Inferior parietal cortex (tissue), 1 donor: ENCODE data around the gene SASH1.
A peak's percentile ranks its signal among the peaks of the same experiment; 100 is the strongest.
"Not testable (repeated sequence)": the region's sequence is repeated elsewhere in the genome, so short reads cannot be mapped to it uniquely, and the experiment has no call there.

ENCODE experiments used
- DNase-seq: peaks from one replicate; pipeline ENCODE4 v3.0.0-alpha.2; 2016; ENCODE audit errors: extremely low spot score

Gene SASH1

DNA sequence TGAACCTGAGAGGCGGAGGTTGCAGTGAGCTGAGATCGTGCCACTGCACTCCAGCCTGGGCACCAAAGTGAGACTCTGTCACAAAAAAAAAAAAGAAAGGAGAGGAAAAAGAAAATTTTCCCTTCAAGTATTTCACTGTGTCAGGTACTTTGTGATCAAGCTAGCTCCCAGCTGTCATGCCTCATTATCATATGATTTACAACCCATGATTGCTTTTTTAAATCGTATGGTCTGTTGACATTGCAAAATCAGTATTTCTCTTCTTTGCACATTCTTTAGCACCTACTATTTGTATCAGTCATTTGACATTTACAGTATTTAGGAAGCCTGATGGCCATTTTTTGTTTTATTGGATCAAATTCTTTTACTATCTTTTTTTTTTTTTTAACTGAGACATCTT lies 22.4 kb downstream of the SASH1 start:
- DNase-seq, result no peak

DNA sequence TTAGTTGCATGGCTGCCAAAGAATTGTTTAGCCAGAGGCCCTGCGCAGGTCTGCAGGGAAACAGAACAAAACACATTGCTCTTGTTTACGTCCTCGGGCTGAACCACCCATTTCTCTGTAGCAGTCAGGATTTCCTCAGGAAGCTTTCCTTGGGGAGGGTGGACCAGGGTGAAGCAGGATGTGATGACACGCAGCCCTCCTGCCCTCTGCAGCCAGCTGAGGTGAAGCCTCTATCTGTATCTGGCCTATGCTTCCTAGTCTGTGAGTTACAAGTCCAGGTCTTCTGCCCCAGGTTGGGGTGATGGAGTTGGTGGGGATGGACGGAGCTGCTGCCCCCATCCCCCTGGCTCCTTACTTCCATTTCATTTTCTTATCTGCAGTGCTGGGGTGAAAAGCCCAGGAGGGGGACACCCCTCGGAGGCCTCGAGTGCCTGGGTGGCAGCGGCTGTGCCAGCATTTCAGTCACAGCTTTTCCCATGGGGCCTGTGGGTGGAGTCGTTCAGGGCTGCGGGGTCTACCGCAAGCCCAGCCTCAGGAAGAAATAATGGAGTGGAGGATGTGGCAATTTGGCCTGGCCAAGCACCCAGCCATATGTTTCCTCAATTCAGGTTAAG lies 24.9 kb downstream of the SASH1 start:
- no peak for DNase-seq

DNA sequence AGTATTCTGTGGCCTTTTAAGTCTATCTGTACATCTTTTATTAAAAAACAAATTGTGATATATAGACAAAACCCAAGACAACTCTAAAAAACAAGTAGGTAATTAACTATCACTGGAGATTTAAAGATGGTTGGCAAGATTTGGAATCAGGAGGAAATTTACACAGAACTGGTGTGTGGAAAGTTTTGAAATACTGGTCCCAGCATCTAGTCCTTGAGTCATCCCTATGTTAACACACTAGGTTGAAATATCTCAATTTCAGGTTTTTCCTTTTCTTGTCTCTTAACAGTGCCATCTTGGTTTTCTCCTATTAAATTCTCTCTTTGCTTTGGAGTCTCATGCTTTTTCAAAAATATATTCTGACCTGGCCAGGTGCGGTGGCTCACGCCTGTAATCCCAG lies 27.5 kb downstream of the SASH1 start:
- no peak for DNase-seq

DNA sequence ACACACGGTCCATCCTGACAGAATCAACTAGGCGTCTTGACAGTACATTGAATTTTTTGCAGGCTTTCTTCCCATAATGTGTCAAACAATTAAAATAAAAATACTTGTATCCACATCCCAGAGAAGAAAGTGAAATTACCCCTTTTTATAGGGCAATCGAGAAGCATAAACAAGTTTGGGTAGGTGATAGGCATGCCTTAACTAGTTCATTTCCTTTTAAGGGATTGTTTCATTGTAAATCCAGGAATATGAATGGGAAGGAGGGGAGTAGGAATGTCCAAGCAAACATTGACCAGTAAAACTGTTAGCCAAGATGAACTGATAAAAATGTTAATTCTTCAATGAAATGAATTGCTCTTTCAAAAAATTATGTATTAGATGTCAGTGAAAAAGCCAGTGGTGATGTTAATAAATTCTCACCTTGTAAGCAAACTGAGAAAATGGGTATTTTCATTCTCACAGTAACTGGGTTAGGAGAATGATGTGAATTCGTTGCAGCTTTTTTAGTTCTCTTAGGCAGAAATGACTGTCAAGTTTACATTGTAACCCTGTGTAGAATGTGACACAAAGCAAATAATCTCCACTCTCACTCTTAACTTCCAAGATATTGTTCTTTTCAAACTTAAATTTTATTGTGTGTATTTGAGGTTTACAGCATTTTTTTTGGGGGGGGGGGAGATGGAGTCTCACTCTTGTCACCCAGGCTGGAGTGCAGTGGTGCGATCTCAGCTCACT lies 31.6 kb downstream of the SASH1 start:
- DNase-seq, result no peak

DNA sequence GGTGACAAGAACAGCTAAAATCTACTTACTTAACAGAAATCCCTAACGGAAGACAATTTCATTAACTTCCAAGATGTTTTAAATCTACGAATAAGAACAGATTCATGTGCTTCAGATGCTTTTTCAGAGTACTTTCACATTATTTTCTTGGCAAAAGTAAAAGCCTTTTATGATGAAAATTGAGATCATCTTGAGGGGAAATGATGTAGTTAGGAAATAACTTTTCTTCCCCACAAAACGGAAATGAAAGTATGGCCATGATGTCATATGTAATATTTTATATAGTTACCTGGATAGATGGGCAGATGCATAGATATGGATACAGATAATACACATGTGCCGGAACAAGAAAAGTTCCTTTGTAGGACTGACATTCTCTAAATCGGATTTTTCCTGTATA lies 32.8 kb downstream of the SASH1 start:
- no peak for DNase-seq

DNA sequence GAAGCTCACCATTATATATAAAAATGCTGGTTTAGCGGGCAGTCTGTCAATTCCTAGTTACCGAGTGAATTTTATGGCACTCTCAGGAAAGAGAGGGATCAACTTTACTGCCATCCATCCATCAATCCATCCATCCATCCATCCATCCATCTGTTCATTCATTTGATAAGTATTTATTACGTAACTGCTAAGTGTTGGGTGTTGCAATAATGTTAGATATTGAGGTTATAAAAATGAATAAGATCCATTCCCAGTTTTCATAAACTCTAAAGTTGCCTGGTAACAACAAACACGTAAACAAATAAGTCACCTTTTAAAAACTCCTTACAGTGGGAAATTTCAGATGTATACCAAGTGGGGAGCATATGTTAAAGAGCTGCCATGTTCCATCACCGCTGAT lies 36.8 kb downstream of the SASH1 start:
- no peak for DNase-seq

DNA sequence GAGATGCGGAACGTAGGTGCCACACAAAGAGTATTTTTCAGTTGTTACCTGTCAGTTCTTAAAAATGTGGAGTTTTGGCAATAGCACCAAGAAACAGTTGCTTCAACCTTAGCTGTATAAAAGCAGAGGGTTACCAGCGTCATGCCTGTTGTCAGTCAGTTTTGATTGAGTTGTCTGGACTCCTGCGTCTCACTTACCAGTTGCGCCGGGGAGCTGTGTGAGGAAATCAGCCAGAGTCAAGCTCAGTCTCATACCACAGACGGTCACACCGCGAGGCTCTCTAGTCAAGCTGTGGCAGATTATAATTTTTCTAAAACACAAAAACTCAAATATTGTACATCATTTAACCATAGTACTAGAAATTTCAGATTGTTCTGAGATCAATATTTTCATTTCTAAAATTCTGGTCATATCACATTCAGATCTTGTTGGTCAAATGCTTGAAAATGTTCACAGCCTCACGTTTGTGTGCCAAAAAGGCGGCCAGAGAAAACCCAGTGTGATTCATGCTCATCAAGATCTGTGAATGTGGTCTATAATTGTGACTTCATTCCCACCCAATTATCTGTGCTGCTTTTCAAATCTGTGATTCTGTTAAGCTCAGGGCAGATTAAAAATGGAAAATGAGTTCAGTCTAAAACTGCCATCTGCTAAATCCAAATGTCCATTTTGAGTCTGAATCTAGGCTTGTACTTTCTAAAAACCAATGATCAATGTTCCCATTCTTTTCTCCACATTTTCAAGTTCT lies 37.5 kb downstream of the SASH1 start:
- peak; percentile 41 for DNase-seq

DNA sequence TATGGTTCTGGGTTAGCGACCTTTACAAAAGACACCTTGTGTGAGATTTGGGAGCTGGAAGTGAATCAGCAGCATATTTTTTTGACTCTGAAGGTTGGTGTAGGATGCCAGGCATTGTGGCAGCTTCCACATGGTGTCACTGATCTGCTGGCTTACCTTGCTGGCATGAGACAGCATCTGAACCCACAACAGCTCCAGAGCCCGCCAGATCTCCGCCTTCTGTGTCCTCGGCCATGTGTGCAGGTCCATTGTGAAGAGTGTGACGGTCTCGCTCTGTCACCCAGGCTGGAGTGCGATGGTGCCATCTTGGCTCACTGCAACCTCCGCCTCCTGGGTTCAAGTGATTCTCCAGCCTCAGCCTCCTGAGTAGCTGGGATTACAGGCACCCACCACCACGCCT lies 39.4 kb downstream of the SASH1 start:
- DNase-seq, result not testable (repeated sequence)

DNA sequence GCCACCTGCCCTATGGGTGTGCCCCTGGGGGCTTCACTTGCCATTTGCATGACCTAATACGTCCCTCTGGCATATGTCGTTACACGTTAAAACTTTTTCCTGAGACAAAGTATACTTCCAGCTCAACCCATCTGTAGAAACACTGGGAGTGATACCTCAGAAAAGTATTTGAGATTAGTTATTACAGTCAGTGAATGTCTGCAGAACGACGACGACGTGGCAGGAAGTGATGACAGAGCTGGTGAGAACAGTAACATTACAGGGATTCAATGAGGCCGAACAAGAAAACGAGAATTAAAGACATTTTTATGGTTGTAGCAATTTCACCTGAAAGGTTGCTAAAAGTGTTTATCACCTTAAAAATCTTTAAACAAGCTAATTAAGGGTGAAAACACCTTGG lies 40.2 kb downstream of the SASH1 start:
- no peak for DNase-seq

DNA sequence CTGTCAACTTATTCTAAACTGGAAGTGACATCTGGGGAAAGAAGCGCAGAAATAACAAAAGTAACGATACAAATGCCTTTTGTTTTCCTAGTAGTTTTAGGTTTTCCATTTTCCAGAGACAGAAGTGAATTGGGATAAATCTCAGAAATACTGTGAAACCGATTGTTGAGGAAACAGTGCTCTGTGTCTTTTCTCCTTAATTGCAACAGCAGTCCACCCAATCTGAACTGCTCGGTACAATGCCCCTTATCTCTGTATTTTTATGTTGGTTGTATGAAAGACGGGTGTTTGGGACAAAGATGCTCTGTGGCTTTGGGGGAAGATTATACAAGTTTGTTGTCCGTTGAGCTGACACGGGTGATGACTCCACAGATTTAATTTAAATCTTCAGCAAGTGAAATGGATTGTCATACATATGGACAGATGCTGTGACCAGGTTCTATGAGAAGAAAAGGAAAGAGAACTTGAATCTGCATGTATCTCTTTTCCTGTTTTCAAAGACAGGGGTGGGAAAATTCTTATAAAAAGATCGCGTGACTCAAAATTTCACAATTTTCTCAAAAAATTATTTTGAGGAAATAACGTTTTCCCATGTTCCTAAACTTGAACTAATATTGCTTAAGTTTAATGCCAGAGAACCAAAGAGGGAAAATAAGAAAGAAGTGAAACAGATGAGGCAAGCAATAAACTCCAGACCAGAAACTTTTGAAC lies 41.2 kb downstream of the SASH1 start:
- no peak for DNase-seq

DNA sequence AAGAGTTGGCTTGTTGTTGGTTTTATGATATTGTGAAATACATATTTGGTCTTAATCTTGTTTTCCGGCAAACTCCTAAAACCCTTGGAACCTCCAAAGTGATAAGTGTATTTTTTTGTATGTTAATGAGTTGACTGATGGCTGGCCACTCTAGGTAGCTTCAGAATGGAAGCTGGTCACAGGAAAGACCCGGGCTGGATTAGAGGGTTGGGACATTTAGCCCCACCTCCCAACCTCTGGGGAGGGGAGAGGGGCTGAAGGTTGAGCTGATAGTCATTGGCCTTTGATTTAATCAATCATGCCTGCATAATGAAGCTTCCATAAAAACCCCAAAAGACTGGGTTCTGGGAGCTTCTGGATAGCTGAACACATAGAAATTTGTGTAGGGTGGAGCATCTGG lies 42.7 kb downstream of the SASH1 start:
- no peak for DNase-seq

DNA sequence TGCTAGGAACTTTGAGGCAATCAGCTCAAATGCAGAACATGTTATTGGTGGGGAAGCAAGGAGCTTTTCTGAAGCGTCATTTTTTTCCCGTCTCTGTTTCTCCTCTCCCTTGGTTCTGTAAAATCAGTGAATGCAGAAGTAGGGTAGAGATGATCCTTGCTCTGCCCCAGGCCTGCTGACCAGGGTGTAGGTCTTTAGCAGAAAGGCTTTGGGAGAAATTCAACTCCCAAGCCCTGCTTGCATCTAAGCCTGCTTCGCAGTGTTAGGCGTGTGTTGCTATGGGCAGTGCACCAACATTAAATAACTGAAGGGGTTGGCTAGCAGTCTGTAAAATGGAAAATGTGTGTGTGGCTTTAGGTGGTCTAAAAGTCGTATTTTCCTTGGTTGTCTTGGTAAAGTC lies 45.9 kb downstream of the SASH1 start:
- no peak for DNase-seq

DNA sequence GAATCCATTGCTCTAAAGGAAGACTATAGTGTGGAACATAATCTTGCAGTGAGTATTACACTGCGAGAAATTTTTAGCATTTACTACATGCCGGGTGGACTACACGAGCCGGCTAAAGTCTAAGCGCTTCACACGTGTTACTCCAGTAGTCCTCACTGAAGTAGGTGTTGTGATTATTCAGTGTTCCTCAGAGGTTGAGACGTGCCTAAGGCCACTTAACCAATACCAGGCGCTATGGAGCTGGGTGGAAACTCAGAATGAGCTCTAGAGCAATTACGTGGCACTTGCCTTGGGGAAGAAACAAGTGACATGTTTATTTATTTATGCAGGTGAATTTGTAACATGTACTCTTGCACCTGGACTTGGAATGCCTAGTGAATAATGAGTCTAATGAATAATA lies 46.4 kb downstream of the SASH1 start:
- DNase-seq, result no peak

DNA sequence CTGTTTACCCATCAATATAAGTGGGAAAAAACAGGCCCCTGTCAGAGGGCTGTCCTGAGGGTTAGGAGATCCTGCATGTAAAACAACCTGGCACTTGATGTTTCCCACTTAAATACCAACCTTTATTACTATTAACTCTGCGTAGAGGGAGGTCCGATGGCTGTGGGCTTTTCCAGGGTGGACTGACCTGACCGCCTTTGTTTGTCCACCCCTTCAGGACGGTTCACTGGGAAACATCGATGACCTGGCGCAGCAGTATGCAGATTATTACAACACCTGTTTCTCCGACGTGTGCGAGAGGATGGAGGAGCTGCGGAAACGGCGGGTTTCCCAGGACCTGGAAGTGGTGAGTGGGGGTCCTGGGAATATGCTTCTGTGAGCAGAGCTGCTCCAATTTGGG lies 47.3 kb downstream of the SASH1 start:
- no peak for DNase-seq

DNA sequence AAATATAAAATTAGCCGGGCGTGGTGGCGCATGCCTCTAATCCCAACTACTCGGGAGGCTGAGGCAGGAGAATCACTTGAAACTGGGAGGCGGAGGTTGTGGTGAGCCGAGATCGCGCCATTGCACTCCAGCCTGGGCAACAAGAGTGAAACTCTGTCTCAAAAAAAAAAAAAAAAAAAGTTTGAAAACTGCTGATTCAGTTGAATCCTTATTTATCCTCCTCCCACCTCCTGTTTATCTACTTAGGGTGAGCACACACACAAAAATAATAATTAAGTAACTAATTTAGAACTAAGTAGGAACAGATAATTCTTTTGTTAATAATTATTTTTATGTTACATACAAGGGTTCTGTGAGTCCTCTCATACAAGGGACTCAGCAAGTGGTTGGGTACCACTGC lies 49.5 kb downstream of the SASH1 start:
- not testable (repeated sequence) for DNase-seq

DNA sequence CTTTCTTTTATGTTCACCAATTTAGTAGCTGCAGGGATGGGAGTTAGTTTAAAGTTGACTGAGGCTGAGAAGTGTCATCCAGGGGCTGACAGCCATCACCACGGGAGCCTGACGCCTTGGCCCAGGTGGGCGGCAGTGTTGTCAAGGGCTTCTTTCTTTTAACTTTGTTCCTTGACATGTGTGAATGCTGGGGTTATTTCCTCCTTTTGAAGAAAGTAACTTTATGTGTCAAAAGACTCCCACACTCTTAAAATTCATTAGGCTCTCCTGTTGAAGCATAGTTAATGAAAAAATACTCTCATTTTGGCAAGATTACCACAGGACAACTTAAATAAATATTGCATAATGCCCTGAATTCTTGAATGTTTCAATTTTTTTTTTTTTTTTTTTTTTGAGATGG lies 50.0 kb downstream of the SASH1 start:
- DNase-seq, result no peak

DNA sequence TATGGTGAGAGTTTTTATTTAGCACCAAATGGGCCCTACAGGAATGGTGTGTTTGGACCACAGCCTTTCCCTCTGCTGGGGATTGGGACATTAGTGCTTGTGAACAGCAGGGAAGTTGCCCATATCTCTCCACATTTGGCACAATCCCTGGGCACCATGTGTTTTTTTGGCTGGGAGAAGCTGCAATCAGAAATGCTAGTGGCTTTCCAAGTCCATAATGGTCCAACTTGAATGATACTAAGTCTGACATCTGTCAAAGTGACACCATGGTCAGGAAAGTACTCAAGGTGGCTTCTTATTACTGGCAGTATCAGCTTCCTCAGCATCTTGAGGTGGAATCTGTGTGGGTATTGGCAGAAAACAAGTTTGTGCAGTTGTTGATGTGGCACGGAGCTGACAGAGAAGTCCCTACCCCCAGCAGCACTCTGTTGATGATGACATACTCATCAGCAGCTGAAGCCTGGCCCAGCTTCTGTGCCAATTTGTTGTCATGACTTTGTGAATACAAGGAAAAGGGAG lies 53.0 kb downstream of the SASH1 start:
- DNase-seq, result peak; percentile 48

DNA sequence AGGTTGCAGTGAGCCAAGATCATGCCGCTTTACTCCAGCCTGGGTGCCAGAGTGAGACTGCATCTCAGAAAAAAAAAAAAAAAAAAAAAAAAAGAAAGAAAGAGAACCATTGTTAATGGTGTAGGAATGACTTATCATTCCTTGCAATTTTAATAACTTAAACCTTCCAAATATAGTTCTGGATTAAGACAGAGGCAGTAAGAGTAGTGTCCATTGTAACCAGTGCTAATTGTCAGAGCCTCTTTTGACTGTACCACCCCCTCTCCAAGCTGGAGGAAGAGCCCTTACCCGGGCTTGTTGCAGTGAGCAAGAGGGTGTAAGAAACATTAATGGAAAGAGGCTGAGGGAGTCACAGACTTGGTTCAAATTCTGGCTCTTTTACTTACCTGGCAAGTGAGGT lies 53.8 kb downstream of the SASH1 start:
- DNase-seq, result no peak

DNA sequence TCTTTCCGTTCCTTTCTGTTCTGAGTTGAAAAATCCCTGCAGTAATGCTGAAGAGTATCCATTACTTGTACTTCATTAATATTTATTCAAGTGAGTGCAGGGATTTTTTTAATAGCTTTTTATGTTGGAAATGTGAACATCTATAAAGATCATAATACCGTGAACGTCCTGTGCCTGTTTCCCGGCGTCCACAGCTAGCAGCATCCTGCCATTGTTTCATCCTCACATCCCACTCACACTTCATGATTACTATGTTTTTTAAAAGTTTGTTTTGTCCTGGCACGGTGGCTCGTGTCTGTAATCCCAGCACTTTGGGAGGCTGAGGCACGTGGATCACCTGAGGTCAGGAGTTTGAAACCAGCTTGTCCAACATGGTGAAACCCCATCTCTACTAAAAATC lies 54.3 kb downstream of the SASH1 start:
- DNase-seq, result no peak

DNA sequence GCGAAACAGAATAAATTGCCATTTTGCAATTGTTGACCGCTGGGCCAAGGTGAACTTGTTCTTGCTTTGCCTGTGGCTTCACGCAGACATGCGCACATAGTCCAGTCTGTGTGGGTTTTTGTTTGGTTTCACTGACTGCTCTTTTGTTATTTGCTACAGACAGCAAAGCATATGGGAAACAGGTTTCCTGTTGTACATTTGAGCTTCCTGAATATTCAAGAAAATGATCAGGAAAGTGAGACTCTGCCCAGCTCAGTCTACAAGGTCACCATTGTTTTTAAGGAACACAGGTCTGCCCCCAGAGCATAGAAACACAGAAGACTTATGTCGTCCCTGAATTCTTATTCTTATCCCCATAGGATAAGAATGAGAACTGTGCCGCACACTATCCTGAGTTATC lies 55.6 kb downstream of the SASH1 start:
- peak; percentile 48 for DNase-seq

DNA sequence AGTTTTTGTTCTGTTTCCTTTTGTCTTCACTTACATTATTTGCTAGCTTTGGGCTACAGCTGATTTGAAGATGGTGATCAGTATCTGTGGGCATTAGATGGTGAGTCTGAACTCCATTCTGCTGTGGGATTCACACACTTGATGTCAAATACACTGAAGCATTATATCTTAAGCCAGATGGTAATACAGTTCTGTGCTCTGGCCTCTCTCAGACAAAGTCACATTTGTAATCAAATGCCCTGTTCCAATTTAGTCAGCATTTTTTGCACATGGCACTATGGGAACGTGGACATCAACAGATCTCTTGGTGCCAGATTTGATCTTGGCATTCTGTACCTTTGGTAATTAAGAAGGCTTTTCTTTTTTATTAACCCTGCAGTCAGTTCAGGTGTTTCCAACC lies 56.0 kb downstream of the SASH1 start:
- peak; percentile 64 for DNase-seq

DNA sequence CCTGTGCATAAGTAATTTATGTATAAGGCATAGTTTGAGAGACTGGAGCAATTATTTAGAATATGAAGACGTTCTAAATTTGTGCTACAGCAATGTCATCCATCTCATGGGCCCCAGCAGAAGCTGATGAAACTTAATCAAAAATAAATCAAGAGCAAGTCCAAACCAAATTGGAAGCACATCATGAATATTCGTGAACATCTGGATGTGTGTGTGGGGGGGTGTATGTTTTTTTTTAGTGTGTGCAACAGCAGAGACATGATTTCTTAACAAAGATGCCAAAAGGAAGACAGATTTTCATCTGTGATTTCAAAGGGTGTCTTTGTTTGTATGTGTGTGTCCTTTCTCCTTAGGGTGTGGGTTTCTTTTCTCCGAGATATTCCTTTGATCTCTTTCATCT lies 58.9 kb downstream of the SASH1 start:
- DNase-seq, result no peak
